ENCODE results near the gene PHETA1. TPM values are rescaled to one million over a fixed set of nuclear protein-coding genes. Genes with fewer than 3 reads are reported as not detected.

The PHETA1 gene
- total and polyA plus RNA-seq, 10 of the 15 experiments (the other 5 are each of a cell fraction or from before 2014, with no cell fraction given) = 0.02 to 1.3 (median 0.51) TPM; not detected in 1

DNA sequence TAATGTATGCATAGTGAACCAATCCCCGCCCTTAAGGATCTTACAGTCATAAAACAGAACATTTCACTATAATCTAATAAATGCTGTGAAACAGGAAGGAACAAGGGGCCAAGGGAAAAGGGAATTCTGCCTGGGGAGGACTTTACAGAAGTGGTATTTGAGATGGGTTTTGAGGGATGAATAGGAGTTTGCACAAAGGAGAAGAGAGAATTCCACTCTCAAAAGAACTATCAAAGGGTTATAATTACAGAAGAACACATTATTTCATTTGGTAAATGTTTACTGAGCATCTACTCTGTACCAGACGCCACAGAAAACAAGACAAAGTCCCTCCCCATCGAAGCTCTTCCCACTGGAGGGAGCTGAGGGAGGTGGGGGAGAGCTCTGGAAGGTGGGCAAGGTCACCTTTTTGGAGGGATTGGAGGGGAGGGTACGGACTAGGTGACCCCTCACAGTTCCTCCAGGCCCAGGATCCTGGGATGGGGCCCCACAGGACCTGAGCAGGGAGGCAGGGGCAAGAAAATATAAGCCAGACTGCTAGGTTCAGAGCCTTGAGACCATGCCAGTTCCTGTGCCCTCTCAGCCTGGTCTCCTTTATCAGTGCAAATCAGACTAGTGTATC is 24.5 kb downstream of the PHETA1 start:
- ATAC-seq = no peak
- no peak overlapping the region for H3K9ac ChIP-seq (ENCODE audit: control insufficient read depth, insufficient read depth, low read length)
- DNase-seq (ENCODE audit: low read depth, low spot score) = no peak
- SMC1A ChIA-PET (ENCODE audit: uncharacterized antibody, unreplicated experiment) = no interaction called here
- H3K27ac ChIP-seq (ENCODE audit: control insufficient read depth, insufficient read depth) = no peak overlapping the region
- no peaks in the 10 kb centered on the region for H3K4me1 ChIP-seq (ENCODE audit: control insufficient read depth, insufficient read depth, low read length)
- H3K4me3 ChIP-seq = no peak overlapping the region
- no peaks in the 10 kb centered on the region for H3K79me2 ChIP-seq (ENCODE audit: control insufficient read depth, insufficient read depth, low read length)
- TF ChIP-seq RAD21 (IDR thresholded peaks at IDR 0.05; ENCODE audit: insufficient read depth, low read depth, low read length) (no peak), IRF4 (IDR thresholded peaks at IDR 0.05; ENCODE audit: low read depth, low read length) (no peak), NR2C2 (IDR thresholded peaks at IDR 0.05; ENCODE audit: borderline replicate concordance, control insufficient read depth, insufficient read length, low read depth) (no peak)
- no peak overlapping the region for H3K4me2 ChIP-seq (ENCODE audit: control insufficient read depth, insufficient read depth)
- H3K9me3 ChIP-seq (replicated peaks; ENCODE audit: control insufficient read depth, insufficient read depth, low read length) = no peaks in the 10 kb centered on the region; the same call in 1 of the 3 replicates
- CTCF ChIA-PET = no interaction called here
- POLR2A ChIA-PET = interaction anchor here (0.7 kb wide), 1 partner anchor 299 kb away, joined by 3 read pairs; no protein-coding TSS in a partner anchor
- intact Hi-C loops (cut with micrococcal nuclease; ENCODE audit: unreplicated experiment) = no loop called here
- H2AFZ ChIP-seq (ENCODE audit: control insufficient read depth, low read depth, low read length) = no peak overlapping the region
- 10% methylated on average over 4 of the region's 4 CpGs for WGBS (ENCODE audit: insufficient coverage, insufficient replicate concordance, low lambda C conversion rate, missing lambda C conversion rate)
- BruUV-seq (replicated peaks) = no TSS peak
- no peaks in the 10 kb centered on the region for H4K20me1 ChIP-seq (ENCODE audit: control insufficient read depth, insufficient read depth)
- no peak for FAIRE-seq
- in situ Hi-C loops (cut with MboI) = no loop called here
- RAD21 ChIA-PET (ENCODE audit: unreplicated experiment) = no interaction called here
- H3K27me3 ChIP-seq (replicated peaks in 1 of 2; ENCODE audit: control insufficient read depth in 2 of 2, insufficient read depth in 2 of 2, low read length in 1 of 2) = no peaks in the 10 kb centered on the region
- H3K36me3 ChIP-seq (ENCODE audit: control insufficient read depth in 2 of 2, insufficient read depth in 2 of 2, low read length in 1 of 2) = no peaks in the 10 kb centered on the region

- ATAC-seq (no peak), DNase-seq (ENCODE audit: low read depth, low spot score) (no peak), FAIRE-seq (no peak)
- no peaks in the 10 kb centered on the region for H3K4me1 ChIP-seq (ENCODE audit: control insufficient read depth, insufficient read depth, low read length)
- no peaks in the 10 kb centered on the region for H3K27me3 ChIP-seq (replicated peaks in 1 of 2; ENCODE audit: control insufficient read depth in 2 of 2, insufficient read depth in 2 of 2, low read length in 1 of 2)
- ChIA-PET POLR2A (no interaction called here), CTCF (no interaction called here), RAD21 (ENCODE audit: unreplicated experiment) (no interaction called here), SMC1A (ENCODE audit: uncharacterized antibody, unreplicated experiment) (no interaction called here)
- H3K4me3 ChIP-seq = no peak overlapping the region
- H2AFZ ChIP-seq (ENCODE audit: control insufficient read depth, low read depth, low read length) = no peak overlapping the region
- in situ Hi-C loops (cut with MboI) (no loop called here), intact Hi-C loops (cut with micrococcal nuclease; ENCODE audit: unreplicated experiment) (no loop called here)
- H3K4me2 ChIP-seq (ENCODE audit: control insufficient read depth, insufficient read depth) = no peak overlapping the region
- H3K9ac ChIP-seq (ENCODE audit: control insufficient read depth, insufficient read depth, low read length) = no peak overlapping the region
- no peaks in the 10 kb centered on the region; the same call in 2 of the 3 replicates for H3K9me3 ChIP-seq (replicated peaks; ENCODE audit: control insufficient read depth, insufficient read depth, low read length)
- no TSS peak for BruUV-seq (replicated peaks)
- no peaks in the 10 kb centered on the region for H3K79me2 ChIP-seq (ENCODE audit: control insufficient read depth, insufficient read depth, low read length)
- no peak overlapping the region for H3K27ac ChIP-seq (ENCODE audit: control insufficient read depth, insufficient read depth)
- no peaks in the 10 kb centered on the region for H4K20me1 ChIP-seq (ENCODE audit: control insufficient read depth, insufficient read depth)
- no peaks in the 10 kb centered on the region for H3K36me3 ChIP-seq (ENCODE audit: control insufficient read depth in 2 of 2, insufficient read depth in 2 of 2, low read length in 1 of 2)
- 0% methylated on average over 1 of the region's 1 CpG for WGBS (ENCODE audit: insufficient coverage, insufficient replicate concordance, low lambda C conversion rate, missing lambda C conversion rate)
- TF ChIP-seq WRNIP1 (IDR thresholded peaks at IDR 0.05; ENCODE audit: borderline replicate concordance, low read depth, low read length) (no peak), TCF12 (IDR thresholded peaks at IDR 0.05; ENCODE audit: low read depth, low read length) (no peak), NFYA (IDR thresholded peaks at IDR 0.05; ENCODE audit: borderline replicate concordance, low read depth, low read length) (no peak), MYC (IDR thresholded peaks at IDR 0.05; ENCODE audit: insufficient read depth, insufficient read length, insufficient replicate concordance, low read length, severe bottlenecking) (no peak), CBX3 (IDR thresholded peaks at IDR 0.05; ENCODE audit: borderline replicate concordance, low read depth) (no peak), REST (IDR thresholded peaks at IDR 0.05; ENCODE audit: low read depth, low read length) (no peak), RCOR1 (conservative IDR thresholded peaks at IDR 0.05; ENCODE audit: low read depth, low read length) (no peak), JUNB (IDR thresholded peaks at IDR 0.05) (no peak), RAD21 (IDR thresholded peaks at IDR 0.05; ENCODE audit: insufficient read depth, low read depth, low read length) (no peak)
- TF ChIP-seq, protein P1, sequence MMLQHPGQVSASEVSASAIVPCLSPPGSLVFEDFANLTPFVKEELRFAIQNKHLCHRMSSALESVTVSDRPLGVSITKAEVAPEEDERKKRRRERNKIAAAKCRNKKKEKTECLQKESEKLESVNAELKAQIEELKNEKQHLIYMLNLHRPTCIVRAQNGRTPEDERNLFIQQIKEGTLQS (IDR thresholded peaks at IDR 0.05; ENCODE audit: borderline replicate concordance, extremely low read depth, low read depth, low read length) = no peak
Measured at GRCh38 chr12:111343181-111343580, 25.7 kb downstream of the PHETA1 start.

Data from GM12878 (cell line).